Mononuclear cell (primary cell): ENCODE results near the gene SNRPB. TPM values are rescaled to one million over a fixed set of nuclear protein-coding genes. Genes with fewer than 3 reads are reported as not detected.

Experiments
- H3K27me3 ChIP-seq: 2 replicates; pipeline ENCODE4 v1.6.0; 2011; ENCODE audit warnings: low read length, control low read depth; ENCODE audit not compliant: insufficient read depth
- H3K4me1 ChIP-seq: 2 replicates; pipeline ENCODE4 v1.5.1; 2011; ENCODE audit warnings: mild to moderate bottlenecking, low read length, control low read depth; ENCODE audit not compliant: insufficient read depth
- H3K4me3 ChIP-seq: 2 replicates; pipeline ENCODE4 v1.5.1; 2011; ENCODE audit warnings: mild to moderate bottlenecking, low read length, moderate library complexity
- H3K9me3 ChIP-seq: 2 replicates; pipeline ENCODE4 v1.5.1; 2011; ENCODE audit warnings: low read depth, mild to moderate bottlenecking, control low read depth, low read length
- total RNA-seq: library from RNA; depleted of rRNA; stranded (reverse); fragments of >200 nt; gene quantifications from one replicate; pipeline ENCODE4 v1.2.3, GENCODE V29; 2012

Gene SNRPB
- total RNA-seq, 1 donor: 144 TPM

- H3K9me3 ChIP-seq: no peaks in the 10 kb centered on the region
- no peaks in the 10 kb centered on the region for H3K4me1 ChIP-seq
- H3K4me3 ChIP-seq: no peak overlapping the region
- no peaks in the 10 kb centered on the region for H3K27me3 ChIP-seq
Observed at GRCh38 chr20:2459981-2460751, 10.4 kb downstream of the SNRPB start.

DNA sequence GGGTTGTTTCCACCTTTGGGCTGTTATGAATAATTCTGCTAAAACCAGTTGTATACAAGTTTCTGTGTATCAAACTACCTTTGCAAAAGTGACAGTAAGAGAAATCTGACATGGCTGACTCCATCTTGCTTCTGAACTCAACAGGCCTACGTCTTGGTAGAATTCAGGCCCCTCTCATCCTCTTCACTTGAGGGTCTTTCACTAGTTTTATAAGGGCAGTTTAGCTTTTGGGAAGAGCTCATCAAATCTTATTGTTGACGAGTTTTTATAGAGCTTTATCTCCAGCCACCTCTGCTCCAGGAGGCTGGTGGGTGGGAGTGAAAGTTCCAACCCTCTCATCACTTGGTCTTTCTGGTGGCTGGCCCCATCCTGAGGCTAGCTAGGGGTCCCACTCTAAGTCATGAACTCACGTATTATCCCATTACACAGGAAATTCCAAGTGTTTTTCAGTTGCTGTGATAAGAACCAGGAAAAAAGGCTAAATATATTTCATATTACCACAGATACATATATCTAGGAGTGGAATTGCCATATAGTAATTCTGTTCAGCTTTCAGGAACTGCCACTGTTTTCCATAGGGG lies 11.6 kb downstream of the SNRPB start:
- Histone ChIP-seq H3K4me1 (no peaks in the 10 kb centered on the region), H3K27me3 (no peaks in the 10 kb centered on the region), H3K9me3 (no peaks in the 10 kb centered on the region), H3K4me3 (no peak overlapping the region)

- Histone ChIP-seq H3K4me1 (no peaks in the 10 kb centered on the region), H3K9me3 (no peaks in the 10 kb centered on the region), H3K4me3 (no peak overlapping the region), H3K27me3 (no peaks in the 10 kb centered on the region)
Observed at GRCh38 chr20:2455771-2456497, 14.7 kb downstream of the SNRPB start.

DNA sequence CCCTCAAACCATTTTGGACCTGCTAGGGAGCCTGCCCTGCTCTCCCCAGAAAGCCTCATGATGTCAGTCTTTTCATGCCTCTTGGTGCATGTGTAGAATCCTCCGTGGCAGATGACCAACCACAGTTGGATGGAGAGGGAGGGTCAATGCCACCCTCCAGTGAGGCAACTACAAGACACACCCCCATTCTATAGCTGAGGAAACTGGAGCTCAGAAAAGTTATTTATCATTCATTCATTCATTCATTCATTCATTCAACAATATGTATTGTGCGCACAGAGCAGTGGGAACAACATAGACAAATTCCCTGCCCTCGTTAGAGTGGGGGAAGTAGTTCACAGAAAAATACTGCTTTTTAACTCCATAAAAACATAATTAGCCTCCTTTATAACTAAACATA lies 16.8 kb downstream of the SNRPB start:
- Histone ChIP-seq H3K4me3 (no peak overlapping the region), H3K9me3 (no peaks in the 10 kb centered on the region), H3K27me3 (no peaks in the 10 kb centered on the region), H3K4me1 (no peaks in the 10 kb centered on the region)

- no peaks in the 10 kb centered on the region for H3K9me3 ChIP-seq
- no peaks in the 10 kb centered on the region for H3K27me3 ChIP-seq
- H3K4me1 ChIP-seq: no peaks in the 10 kb centered on the region
- no peak overlapping the region for H3K4me3 ChIP-seq
Observed at GRCh38 chr20:2451939-2452732, 18.5 kb downstream of the SNRPB start.

- H3K4me1 ChIP-seq: no peaks in the 10 kb centered on the region
- no peaks in the 10 kb centered on the region for H3K27me3 ChIP-seq
- no peak overlapping the region for H3K4me3 ChIP-seq
- H3K9me3 ChIP-seq: no peaks in the 10 kb centered on the region
Observed at GRCh38 chr20:2451422-2451821, 19.2 kb downstream of the SNRPB start.

GRCh38 chr20:2449386-2449785 lies 21.2 kb downstream of the SNRPB start:
- Histone ChIP-seq H3K4me1 (no peaks in the 10 kb centered on the region), H3K27me3 (peaks cover 2% of the 10 kb centered on the region), H3K9me3 (no peaks in the 10 kb centered on the region), H3K4me3 (no peak overlapping the region)

DNA sequence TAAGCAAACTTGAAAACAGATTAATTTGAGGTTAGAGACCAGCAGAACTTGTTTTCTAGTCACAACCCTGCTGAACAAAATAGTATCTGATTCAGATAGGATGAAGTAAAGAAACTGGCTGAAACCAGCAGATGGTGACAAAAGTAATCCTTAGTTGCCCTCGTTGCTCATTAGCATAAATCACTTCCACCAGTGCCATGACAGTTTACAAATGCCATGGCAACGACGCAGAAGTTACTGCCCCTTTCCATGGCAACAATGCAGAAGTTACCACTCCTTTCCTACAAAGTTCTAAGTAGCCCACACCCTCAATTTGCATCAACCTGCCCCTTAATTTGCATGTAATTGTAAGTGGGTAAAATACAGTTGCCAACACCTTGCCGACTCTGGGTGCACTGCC lies 23.7 kb downstream of the SNRPB start:
- H3K27me3 ChIP-seq: peaks cover 2% of the 10 kb centered on the region
- no peaks in the 10 kb centered on the region for H3K9me3 ChIP-seq
- H3K4me1 ChIP-seq: no peaks in the 10 kb centered on the region
- H3K4me3 ChIP-seq: no peak overlapping the region

- H3K4me3 ChIP-seq: no peak overlapping the region
- H3K27me3 ChIP-seq: peaks cover 12% of the 10 kb centered on the region
- H3K9me3 ChIP-seq: no peaks in the 10 kb centered on the region
- H3K4me1 ChIP-seq: no peaks in the 10 kb centered on the region
Observed at GRCh38 chr20:2431185-2431584, 39.4 kb downstream of the SNRPB start.

DNA sequence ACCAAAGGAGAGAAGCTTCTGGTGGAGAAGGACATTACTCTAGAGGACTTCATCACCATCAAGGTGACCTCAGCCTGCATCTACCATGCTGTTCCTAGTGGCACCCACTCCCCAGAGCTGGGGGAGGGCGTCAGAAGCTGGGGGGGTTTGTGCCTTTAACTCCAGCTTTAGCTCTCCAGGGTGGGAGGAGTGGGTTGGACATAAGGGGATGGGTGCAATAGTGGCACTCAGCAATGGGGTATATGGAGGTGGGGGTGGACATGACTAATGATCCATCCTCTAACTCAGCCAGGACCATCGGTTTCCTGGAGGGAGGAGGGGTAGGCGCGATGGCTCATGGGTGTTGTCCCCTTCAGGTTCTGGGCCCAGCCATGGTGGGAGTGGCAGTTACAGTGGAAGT lies 40.1 kb downstream of the SNRPB start:
- peaks cover 12% of the 10 kb centered on the region for H3K27me3 ChIP-seq
- no peaks in the 10 kb centered on the region for H3K9me3 ChIP-seq
- H3K4me1 ChIP-seq: no peaks in the 10 kb centered on the region
- no peak overlapping the region for H3K4me3 ChIP-seq

DNA sequence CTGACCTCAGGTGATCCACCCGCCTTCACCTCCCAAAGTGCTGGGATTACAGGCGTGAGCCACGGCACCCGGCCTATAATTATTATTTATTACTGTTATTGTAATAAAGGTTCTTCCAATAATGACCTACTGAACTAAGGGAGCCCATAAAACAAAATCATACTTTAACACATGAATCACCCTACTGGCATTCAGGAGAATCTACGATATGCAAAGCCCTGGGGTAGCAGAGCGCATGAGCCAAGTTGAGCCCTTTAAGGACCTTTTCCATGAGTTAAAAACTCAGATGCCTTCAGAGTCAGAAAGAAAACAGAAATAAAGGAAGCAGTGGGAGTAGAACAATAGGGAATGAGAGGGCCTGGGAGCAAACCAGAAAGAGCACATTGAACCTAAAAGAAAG lies 41.5 kb downstream of the SNRPB start:
- no peak overlapping the region for H3K4me3 ChIP-seq
- H3K9me3 ChIP-seq: no peaks in the 10 kb centered on the region
- H3K4me1 ChIP-seq: no peaks in the 10 kb centered on the region
- H3K27me3 ChIP-seq: peaks cover 15% of the 10 kb centered on the region

- Histone ChIP-seq H3K4me1 (no peaks in the 10 kb centered on the region), H3K9me3 (no peaks in the 10 kb centered on the region), H3K27me3 (peaks cover 6% of the 10 kb centered on the region), H3K4me3 (no peak overlapping the region)
Observed at GRCh38 chr20:2421247-2421646, 49.3 kb downstream of the SNRPB start.

DNA sequence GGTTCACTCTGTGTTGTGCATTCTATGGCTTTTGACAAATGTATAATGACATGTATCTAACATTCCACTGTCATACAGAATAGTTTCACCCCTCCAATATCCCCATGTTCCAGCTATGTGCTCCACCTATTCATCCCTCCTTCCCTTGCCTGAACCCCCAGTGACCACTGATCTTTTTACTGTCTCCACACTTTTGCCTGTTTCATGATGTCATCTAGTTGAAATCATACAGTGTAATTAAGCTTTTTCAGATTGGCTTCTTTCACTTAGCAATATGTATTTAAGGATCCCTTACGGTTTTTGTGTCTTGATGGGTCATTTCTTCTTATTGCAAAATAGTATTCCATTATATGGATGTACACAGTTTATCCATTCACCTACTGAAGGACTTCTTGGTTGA lies 50.1 kb downstream of the SNRPB start:
- Histone ChIP-seq H3K27me3 (peaks cover 6% of the 10 kb centered on the region), H3K9me3 (no peaks in the 10 kb centered on the region), H3K4me3 (no peak overlapping the region), H3K4me1 (no peaks in the 10 kb centered on the region)

DNA sequence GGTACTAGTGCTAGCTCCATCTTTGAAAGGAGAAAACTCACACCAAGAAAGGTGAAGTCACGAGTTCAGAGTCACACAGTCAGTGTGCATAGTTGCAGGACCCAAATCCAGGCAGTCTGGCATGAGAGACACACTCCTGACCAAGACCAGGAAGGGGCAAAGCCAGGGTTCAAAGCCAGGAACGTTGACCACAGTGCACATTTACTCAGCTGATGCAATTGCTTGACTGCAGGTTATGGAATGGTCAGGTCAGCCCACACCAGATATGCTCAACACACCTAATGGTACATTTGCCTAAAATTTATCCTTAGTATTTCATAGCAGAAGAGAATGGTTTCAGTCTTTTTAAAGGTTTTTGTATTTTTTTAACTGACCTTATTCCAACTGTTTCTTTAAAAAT lies 52.2 kb downstream of the SNRPB start:
- no peak overlapping the region for H3K4me3 ChIP-seq
- H3K27me3 ChIP-seq: peaks cover 10% of the 10 kb centered on the region
- H3K4me1 ChIP-seq: no peaks in the 10 kb centered on the region
- no peaks in the 10 kb centered on the region for H3K9me3 ChIP-seq

DNA sequence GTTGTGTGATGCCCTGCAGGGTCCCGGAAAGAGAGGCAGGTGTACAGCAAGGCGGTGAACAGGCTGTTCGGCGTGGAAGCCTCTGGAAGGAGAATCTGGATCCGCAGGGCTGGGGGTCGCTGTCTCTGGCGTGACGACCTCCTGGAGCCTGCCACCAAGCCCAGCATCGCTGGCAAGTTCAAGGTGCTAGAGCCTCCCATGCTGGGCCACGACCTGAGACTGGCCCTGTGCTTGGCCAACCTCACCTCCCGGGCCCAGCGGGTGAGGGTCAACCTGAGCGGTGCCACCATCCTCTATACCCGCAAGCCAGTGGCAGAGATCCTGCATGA lies 53.4 kb downstream of the SNRPB start:
- Histone ChIP-seq H3K27me3 (peaks cover 17% of the 10 kb centered on the region), H3K4me3 (no peak overlapping the region), H3K4me1 (no peaks in the 10 kb centered on the region), H3K9me3 (no peaks in the 10 kb centered on the region)
